Mucosa of rectum (tissue), 2 donors: ENCODE data around the gene GHRL.
"Not testable (repeated sequence)": the region's sequence is repeated elsewhere in the genome, so short reads cannot be mapped to it uniquely, and the experiment has no call there.

Source experiments
- H3K27ac ChIP-seq, 2 donors: one replicate each; pipeline ENCODE4 v1.7.0; 2013; ENCODE audit warnings: inconsistent platforms in 2 of 2, low read depth in 2 of 2, low read length in 2 of 2
- H3K27me3 ChIP-seq, 2 donors: one replicate each; pipeline ENCODE4 v1.7.0; 2013; ENCODE audit warnings: low read length in 2 of 2; ENCODE audit not compliant: control insufficient read depth in 2 of 2, insufficient read depth in 2 of 2
- H3K36me3 ChIP-seq, 2 donors: one replicate each; pipeline ENCODE4 v1.7.0; 2013; ENCODE audit warnings: low read length in 2 of 2; ENCODE audit not compliant: control insufficient read depth in 2 of 2, insufficient read depth in 2 of 2
- H3K4me1 ChIP-seq, 2 donors: one replicate each; pipeline ENCODE4 v1.7.0; 2013; ENCODE audit warnings: low read length in 2 of 2, mild to moderate bottlenecking in 1 of 2; ENCODE audit not compliant: control insufficient read depth in 2 of 2, insufficient read depth in 2 of 2
- H3K4me3 ChIP-seq, 2 donors: one replicate each; pipeline ENCODE4 v1.7.0; 2013; ENCODE audit warnings: low read length in 2 of 2
- H3K9ac ChIP-seq, 2 donors: one replicate each; pipeline ENCODE4 v1.7.0; 2013; ENCODE audit warnings: low read length in 2 of 2, low read depth in 1 of 2, mild to moderate bottlenecking in 1 of 2
- H3K9me3 ChIP-seq, 2 donors: one replicate each; pipeline ENCODE4 v1.7.0; 2013; ENCODE audit warnings: low read length in 2 of 2; ENCODE audit not compliant: control insufficient read depth in 2 of 2
- donor health status: healthy.
- donor health status: Normal muscosa, but diverticular disease.

GHRL gene

DNA sequence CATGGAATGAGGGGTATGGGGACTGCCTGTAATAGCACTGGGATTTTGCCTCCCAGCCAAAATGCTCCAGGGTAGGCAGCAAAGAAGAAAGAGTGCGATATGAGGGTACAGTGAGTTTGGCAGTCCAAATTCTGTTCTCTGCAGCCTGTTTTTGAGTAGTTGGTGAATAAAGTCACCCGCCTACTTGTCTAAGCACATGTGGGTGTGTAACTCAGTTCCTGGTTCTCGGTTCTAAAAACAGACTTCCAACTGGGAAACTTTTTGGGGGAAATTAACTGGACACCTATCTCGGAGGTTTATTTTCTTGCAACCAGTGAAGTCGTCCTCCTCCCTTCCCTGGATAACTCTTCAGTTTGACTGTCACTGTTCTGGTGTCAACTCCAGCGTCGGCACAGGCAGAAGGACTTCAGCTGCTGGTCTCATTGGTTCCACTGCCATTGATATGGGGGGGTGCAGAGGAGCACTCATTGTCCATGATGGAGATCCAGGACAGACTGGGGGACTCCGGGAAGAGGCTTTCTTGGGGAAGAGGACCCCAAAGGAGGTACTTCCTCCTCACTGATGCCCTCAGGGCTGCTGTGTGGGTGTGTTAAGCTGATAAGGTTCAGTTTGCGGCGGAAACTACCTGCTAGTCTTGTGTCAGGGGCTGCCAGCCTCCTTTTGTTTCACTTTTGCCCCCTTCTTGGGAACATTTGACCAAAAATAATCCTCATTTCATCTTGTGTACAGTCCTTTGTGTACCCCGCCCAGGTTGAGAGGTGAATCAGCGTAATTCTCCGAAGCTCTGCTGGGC lies 13.2 kb downstream of the GHRL start:
- H3K36me3 ChIP-seq: peaks cover 45 to 64% of the 10 kb centered on the region in 2 donors
- H3K9ac ChIP-seq: no peak overlapping the region
- H3K9me3 ChIP-seq: no peaks in the 10 kb centered on the region
- no peak overlapping the region for H3K27ac ChIP-seq
- H3K4me3 ChIP-seq: no peak overlapping the region
- no peaks in the 10 kb centered on the region for H3K4me1 ChIP-seq
- no peaks in the 10 kb centered on the region for H3K27me3 ChIP-seq

- H3K36me3 ChIP-seq: peaks cover 41 to 58% of the 10 kb centered on the region in 2 donors
- no peaks in the 10 kb centered on the region for H3K9me3 ChIP-seq
- no peak overlapping the region for H3K4me3 ChIP-seq
- no peak overlapping the region for H3K27ac ChIP-seq
- H3K27me3 ChIP-seq: no peaks in the 10 kb centered on the region
- H3K9ac ChIP-seq: no peak overlapping the region
- H3K4me1 ChIP-seq: peaks cover 0 to 3% of the 10 kb centered on the region in 2 donors
Observed at GRCh38 chr3:10278501-10278900, 14.2 kb downstream of the GHRL start.

- H3K4me1 ChIP-seq: peaks cover 0 to 7% of the 10 kb centered on the region in 2 donors
- H3K27ac ChIP-seq: no peak overlapping the region
- peaks cover 38 to 52% of the 10 kb centered on the region in 2 donors for H3K36me3 ChIP-seq
Observed at GRCh38 chr3:10277115-10277625, 15.6 kb downstream of the GHRL start.

GRCh38 chr3:10274601-10275000 lies 18.1 kb downstream of the GHRL start:
- no peak overlapping the region for H3K9ac ChIP-seq
- H3K4me3 ChIP-seq: no peak overlapping the region
- peaks cover 0 to 7% of the 10 kb centered on the region in 2 donors for H3K4me1 ChIP-seq
- peaks cover 29 to 50% of the 10 kb centered on the region in 2 donors for H3K36me3 ChIP-seq
- no peaks in the 10 kb centered on the region for H3K27me3 ChIP-seq
- no peak overlapping the region for H3K27ac ChIP-seq
- no peaks in the 10 kb centered on the region for H3K9me3 ChIP-seq

More at GRCh38 chr3:10277115-10277625, 15.6 kb downstream of the GHRL start:
- Histone ChIP-seq H3K4me3 (no peak overlapping the region), H3K27me3 (no peaks in the 10 kb centered on the region), H3K9ac (no peak overlapping the region), H3K9me3 (no peaks in the 10 kb centered on the region)

- Histone ChIP-seq H3K27me3 (no peaks in the 10 kb centered on the region), H3K36me3 (peaks cover 25 to 48% of the 10 kb centered on the region in 2 donors), H3K9ac (no peak overlapping the region), H3K4me3 (no peak overlapping the region), H3K4me1 (peaks cover 0 to 7% of the 10 kb centered on the region in 2 donors), H3K9me3 (no peaks in the 10 kb centered on the region), H3K27ac (no peak overlapping the region)
Observed at GRCh38 chr3:10273702-10274305, 18.9 kb downstream of the GHRL start.

- H3K4me1 ChIP-seq: peaks cover 0 to 7% of the 10 kb centered on the region in 2 donors
- no peaks in the 10 kb centered on the region for H3K9me3 ChIP-seq
- no peak overlapping the region for H3K4me3 ChIP-seq
- no peak overlapping the region for H3K9ac ChIP-seq
- no peak overlapping the region for H3K27ac ChIP-seq
- H3K27me3 ChIP-seq: no peaks in the 10 kb centered on the region
- H3K36me3 ChIP-seq: peaks cover 17 to 40% of the 10 kb centered on the region in 2 donors
Observed at GRCh38 chr3:10272977-10273376, 19.8 kb downstream of the GHRL start.

DNA sequence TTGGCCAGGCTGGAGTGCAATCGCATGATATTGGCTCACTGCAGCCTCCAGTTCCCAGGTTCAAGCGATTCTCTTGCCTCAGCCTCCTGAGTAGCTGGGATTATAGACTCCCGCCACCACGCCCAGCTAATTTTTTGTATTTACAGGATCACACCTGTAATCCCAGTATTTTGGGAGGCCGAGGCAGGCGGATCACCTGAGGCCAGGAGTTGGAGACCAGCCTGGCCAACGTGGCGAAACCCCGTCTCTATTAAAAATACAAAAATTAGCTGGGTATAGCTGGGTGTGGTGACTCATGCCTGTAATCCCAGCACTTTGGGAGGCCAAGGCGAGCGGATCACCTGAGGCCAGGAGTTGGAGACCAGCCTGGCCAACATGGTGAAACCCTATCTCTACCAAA lies 20.3 kb downstream of the GHRL start:
- not testable (repeated sequence) for H3K9me3 ChIP-seq, H3K4me1 ChIP-seq, H3K4me3 ChIP-seq, H3K27ac ChIP-seq, H3K27me3 ChIP-seq, H3K9ac ChIP-seq
- H3K36me3 ChIP-seq: peaks cover 18 to 35% of the 10 kb centered on the region in 2 donors

- H3K27me3 ChIP-seq: no peaks in the 10 kb centered on the region
- H3K4me3 ChIP-seq: no peak overlapping the region
- H3K9me3 ChIP-seq: no peaks in the 10 kb centered on the region
- H3K9ac ChIP-seq: no peak overlapping the region
- peaks cover 21 to 32% of the 10 kb centered on the region in 2 donors for H3K36me3 ChIP-seq
- H3K27ac ChIP-seq: no peak overlapping the region
- H3K4me1 ChIP-seq: peaks cover 0 to 7% of the 10 kb centered on the region in 2 donors
Observed at GRCh38 chr3:10269443-10269842, 23.3 kb downstream of the GHRL start.

GRCh38 chr3:10268930-10269329 lies 23.8 kb downstream of the GHRL start:
- peaks cover 2 to 10% of the 10 kb centered on the region in 2 donors for H3K4me1 ChIP-seq
- no peaks in the 10 kb centered on the region for H3K9me3 ChIP-seq
- no peaks in the 10 kb centered on the region for H3K27me3 ChIP-seq
- no peak overlapping the region for H3K4me3 ChIP-seq
- no peak overlapping the region for H3K9ac ChIP-seq
- H3K27ac ChIP-seq: no peak overlapping the region
- peaks cover 23 to 35% of the 10 kb centered on the region in 2 donors for H3K36me3 ChIP-seq

DNA sequence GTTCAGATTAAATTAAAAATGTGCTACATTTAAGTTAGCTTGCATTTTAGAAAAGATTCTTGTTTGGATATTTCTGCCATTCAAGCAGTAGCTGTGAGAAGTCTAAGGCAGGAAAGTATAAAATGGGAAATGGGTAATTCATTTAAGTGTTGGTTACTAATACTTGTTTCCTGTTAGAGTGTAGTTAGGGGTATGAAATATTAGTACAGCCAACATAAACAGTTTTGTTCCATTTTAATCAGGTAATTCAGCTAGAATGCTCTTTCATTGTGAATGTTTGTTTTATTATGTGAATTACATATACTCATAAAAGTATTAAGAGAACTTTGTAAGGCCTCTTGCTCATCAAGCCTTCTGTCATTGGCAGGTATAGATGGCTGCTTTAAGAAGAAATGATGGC lies 24.6 kb downstream of the GHRL start:
- Histone ChIP-seq H3K4me3 (no peak overlapping the region), H3K27ac (no peak overlapping the region), H3K27me3 (no peaks in the 10 kb centered on the region), H3K9me3 (no peaks in the 10 kb centered on the region), H3K4me1 (peaks cover 2 to 5% of the 10 kb centered on the region in 2 donors), H3K9ac (no peak overlapping the region), H3K36me3 (peaks cover 28 to 37% of the 10 kb centered on the region in 2 donors)
